Measurements from ENCODE around the gene PRR14L. TPM values are rescaled to one million over a fixed set of nuclear protein-coding genes. Genes with fewer than 3 reads are reported as not detected.

Gene PRR14L
- polyA plus RNA-seq, 1 of the 3 experiments (the other 2 are of a cell fraction): 5.9 TPM

- peaks cover 11 to 14% of the 10 kb centered on the region in 2 experiments for H3K36me3 ChIP-seq (replicated peaks in 1 of 2; ENCODE audit: control insufficient read depth in 1 of 2, insufficient read depth in 2 of 2, low read length in 1 of 2)
- no peaks in the 10 kb centered on the region for H3K9me2 ChIP-seq
- ChIA-PET CTCF (interaction anchor here (0.6 to 1.4 kb wide), 3 partner anchors 13 to 306 kb away, joined by 3 to 4 read pairs (median 4); no protein-coding TSS in a partner anchor), POLR2A (no interaction called here)
- H2AFZ ChIP-seq (ENCODE audit: low read depth): no peak overlapping the region
- no peaks in the 10 kb centered on the region for H3K27me3 ChIP-seq (ENCODE audit: insufficient read depth)
- H3K4me3 ChIP-seq (ENCODE audit: low read depth in 2 of 2, low read length in 1 of 2): no peak overlapping the region
- no peak overlapping the region for H3K9ac ChIP-seq
- peak overlapping the region in 1 of 2 experiments; percentile 79; a peak in 2 of 4 replicates for H3K27ac ChIP-seq (ENCODE audit: low read depth in 2 of 2, low read length in 1 of 2)
- 0 out of 2 replicates have a peak, but pooled peaks cover 3% of the 10 kb centered on the region for H4K20me1 ChIP-seq (ENCODE audit: insufficient read depth)
- no peak overlapping the region for H3K4me2 ChIP-seq
- 100% methylated on average over 1 of the region's 3 CpGs for WGBS (ENCODE audit: low lambda C conversion rate)
- no peaks in the 10 kb centered on the region for H3K9me3 ChIP-seq
- peaks cover 19% of the 10 kb centered on the region for H3F3A ChIP-seq (replicated peaks; ENCODE audit: insufficient read depth)
- H3K4me1 ChIP-seq (ENCODE audit: control insufficient read depth in 1 of 2, insufficient read depth in 2 of 2, low read depth in 1 of 2, low read length in 1 of 2): no peaks in the 10 kb centered on the region; a peak in 1 of 4 replicates
- TF ChIP-seq TEAD4 (IDR thresholded peaks at IDR 0.05; ENCODE audit: borderline replicate concordance, insufficient read depth): no peak
- no peak for TF ChIP-seq JUND (IDR thresholded peaks at IDR 0.05)
- no peak for TF ChIP-seq SIN3A (IDR thresholded peaks at IDR 0.05; ENCODE audit: borderline replicate concordance, low read depth, low read length)
- no peak for DNase-seq
- peaks cover 56% of the 10 kb centered on the region; the same call in 1 of the 2 replicates for H3K79me2 ChIP-seq (ENCODE audit: insufficient read depth)
Measured at GRCh38 chr22:31647066-31647465, 102.9 kb downstream of the PRR14L start.

GRCh38 chr22:31646186-31647019 lies 103.5 kb downstream of the PRR14L start:
- Histone ChIP-seq H3K27me3 (ENCODE audit: insufficient read depth) (no peaks in the 10 kb centered on the region), H3K9me2 (no peaks in the 10 kb centered on the region), H4K20me1 (ENCODE audit: insufficient read depth) (0 out of 2 replicates have a peak, but pooled peaks cover 3% of the 10 kb centered on the region), H3K27ac (ENCODE audit: low read depth in 2 of 2, low read length in 1 of 2) (peak overlapping the region in 1 of 2 experiments; percentile 79; a peak in 2 of 4 replicates), H3K9ac (peak overlapping the region; percentile 26; the same call in 1 of the 2 replicates), H3K79me2 (ENCODE audit: insufficient read depth) (peaks cover 55% of the 10 kb centered on the region; the same call in 1 of the 2 replicates), H2AFZ (ENCODE audit: low read depth) (no peak overlapping the region), H3K36me3 (replicated peaks in 1 of 2; ENCODE audit: control insufficient read depth in 1 of 2, insufficient read depth in 2 of 2, low read length in 1 of 2) (peaks cover 11 to 14% of the 10 kb centered on the region in 2 experiments), H3F3A (replicated peaks; ENCODE audit: insufficient read depth) (peaks cover 16% of the 10 kb centered on the region), H3K4me3 (ENCODE audit: low read depth in 2 of 2, low read length in 1 of 2) (no peak overlapping the region), H3K4me2 (0 out of 2 replicates have a peak overlapping the region, but pooled peaks have one; percentile 5), H3K4me1 (ENCODE audit: control insufficient read depth in 1 of 2, insufficient read depth in 2 of 2, low read depth in 1 of 2, low read length in 1 of 2) (no peaks in the 10 kb centered on the region; a peak in 1 of 4 replicates), H3K9me3 (no peaks in the 10 kb centered on the region)
- TF ChIP-seq NFIC (IDR thresholded peaks at IDR 0.05; ENCODE audit: borderline replicate concordance): no peak
- peak; percentile 76 for TF ChIP-seq RXRA (IDR thresholded peaks at IDR 0.05; ENCODE audit: borderline replicate concordance, low read depth)
- TF ChIP-seq IRF3 (IDR thresholded peaks at IDR 0.05; ENCODE audit: low read depth, low read length): no peak
- peak; percentile 37; the same call in 1 of the 2 replicates for TF ChIP-seq USF1 (IDR thresholded peaks at IDR 0.05; ENCODE audit: borderline replicate concordance, low read depth)
- TF ChIP-seq MXI1 (IDR thresholded peaks at IDR 0.05; ENCODE audit: low read depth, low read length): no peak
- no peak for TF ChIP-seq RFX5 (IDR thresholded peaks at IDR 0.05; ENCODE audit: low read length)
- TF ChIP-seq TEAD4 (IDR thresholded peaks at IDR 0.05; ENCODE audit: borderline replicate concordance, insufficient read depth): no peak
- TF ChIP-seq JUND (IDR thresholded peaks at IDR 0.05): peak; percentile 49
- TF ChIP-seq ELF1 (IDR thresholded peaks at IDR 0.05): no peak
- TF ChIP-seq MAX (IDR thresholded peaks at IDR 0.05; ENCODE audit: low read depth): 0 out of 2 replicates have a peak, but pooled peaks have one; percentile 48
- TF ChIP-seq EZH2phosphoT487 (IDR thresholded peaks at IDR 0.05; ENCODE audit: borderline replicate concordance, low read depth): no peak
- peak; percentile 19; the same call in 1 of the 2 replicates for TF ChIP-seq PBX3 (IDR thresholded peaks at IDR 0.05)
- peak; percentile 52 for TF ChIP-seq FOSL2 (IDR thresholded peaks at IDR 0.05; ENCODE audit: borderline replicate concordance, low read depth)
- DNase-seq: no peak
- ChIA-PET CTCF (interaction anchor here (0.6 to 1.4 kb wide), 3 partner anchors 12 to 306 kb away, joined by 3 to 4 read pairs (median 4); no protein-coding TSS in a partner anchor), POLR2A (no interaction called here)
- WGBS (ENCODE audit: low lambda C conversion rate): 58% methylated on average over 6 of the region's 6 CpGs
